PC-9 (cell line): ENCODE measurements around the gene DFFB.

Experiments
- CTCF ChIP-seq: fragments of 200-600 bp; sonication (generic); conservative IDR thresholded peaks from 2 replicates; pipeline ENCODE4 v1.6.1; 2017; ENCODE audit warnings: mixed run types, antibody characterized with exemption, mild to moderate bottlenecking, moderate library complexity
- EZH2 ChIP-seq: fragments of 200-600 bp; sonication (generic); IDR thresholded peaks from 2 replicates; pipeline ENCODE4 v1.8.0; 2017; ENCODE audit warnings: antibody characterized with exemption, low read depth

DNA sequence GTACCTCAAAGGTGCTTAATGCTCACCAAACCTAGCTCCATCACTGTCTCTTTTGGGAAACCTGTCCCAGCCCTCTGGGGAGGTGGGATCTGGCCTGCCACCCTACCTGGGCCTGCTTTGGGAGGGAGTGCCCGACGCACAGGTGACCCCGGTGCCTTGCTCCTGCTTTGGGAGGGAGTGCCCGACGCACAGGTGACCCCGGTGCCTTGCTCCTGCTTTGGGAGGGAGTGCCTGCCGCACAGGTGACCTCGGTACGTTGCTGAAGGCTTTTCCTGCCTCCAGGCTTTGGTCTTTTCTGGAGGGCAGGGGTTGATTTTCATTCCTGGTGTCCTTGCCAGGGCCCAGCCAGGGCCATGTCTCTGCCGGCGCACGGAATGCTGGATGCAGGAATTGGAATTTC, 68.0 kb downstream of the DFFB start:
- TF ChIP-seq CTCF (no peak), EZH2 (no peak)
